ENCODE results near the gene MMP12. TPM values are rescaled to one million over a fixed set of nuclear protein-coding genes. Genes with fewer than 3 reads are reported as not detected.
"Not testable (repeated sequence)": the region's sequence is repeated elsewhere in the genome, so short reads cannot be mapped to it uniquely, and the experiment has no call there.

MMP12 gene
- total RNA-seq, 3 donors from 2014 or later, result 3.5 TPM; not detected in 2

DNA sequence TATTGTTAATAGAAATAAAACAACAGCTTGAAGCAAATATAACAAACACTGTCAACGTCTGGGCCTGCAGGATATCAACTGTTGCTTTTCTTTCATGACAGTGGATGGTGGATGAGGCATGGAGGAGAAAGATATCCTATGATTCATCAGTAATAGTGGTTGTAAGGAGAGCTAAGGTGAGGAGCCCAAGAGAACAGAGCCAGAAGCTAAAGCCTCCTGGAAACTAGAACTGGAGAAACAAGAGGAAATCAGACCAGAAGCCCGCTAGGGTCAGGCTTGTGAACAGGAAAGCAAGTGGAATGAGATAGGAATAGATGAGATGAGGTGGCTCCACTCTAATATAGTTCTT, 37.7 kb upstream of the MMP12 start:
- no peaks in the 10 kb centered on the region for H3K36me3 ChIP-seq
- no peaks in the 10 kb centered on the region for H3K27me3 ChIP-seq
- no peak for TF ChIP-seq POLR2AphosphoS5 (IDR thresholded peaks at IDR 0.05)
- TF ChIP-seq, protein P1, sequence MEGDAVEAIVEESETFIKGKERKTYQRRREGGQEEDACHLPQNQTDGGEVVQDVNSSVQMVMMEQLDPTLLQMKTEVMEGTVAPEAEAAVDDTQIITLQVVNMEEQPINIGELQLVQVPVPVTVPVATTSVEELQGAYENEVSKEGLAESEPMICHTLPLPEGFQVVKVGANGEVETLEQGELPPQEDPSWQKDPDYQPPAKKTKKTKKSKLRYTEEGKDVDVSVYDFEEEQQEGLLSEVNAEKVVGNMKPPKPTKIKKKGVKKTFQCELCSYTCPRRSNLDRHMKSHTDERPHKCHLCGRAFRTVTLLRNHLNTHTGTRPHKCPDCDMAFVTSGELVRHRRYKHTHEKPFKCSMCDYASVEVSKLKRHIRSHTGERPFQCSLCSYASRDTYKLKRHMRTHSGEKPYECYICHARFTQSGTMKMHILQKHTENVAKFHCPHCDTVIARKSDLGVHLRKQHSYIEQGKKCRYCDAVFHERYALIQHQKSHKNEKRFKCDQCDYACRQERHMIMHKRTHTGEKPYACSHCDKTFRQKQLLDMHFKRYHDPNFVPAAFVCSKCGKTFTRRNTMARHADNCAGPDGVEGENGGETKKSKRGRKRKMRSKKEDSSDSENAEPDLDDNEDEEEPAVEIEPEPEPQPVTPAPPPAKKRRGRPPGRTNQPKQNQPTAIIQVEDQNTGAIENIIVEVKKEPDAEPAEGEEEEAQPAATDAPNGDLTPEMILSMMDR (IDR thresholded peaks at IDR 0.05), result no peak
- no peak for TF ChIP-seq POLR2A (IDR thresholded peaks at IDR 0.05)
- H3K4me3 ChIP-seq, result no peak overlapping the region
- no peak for DNase-seq (ENCODE audit: low spot score in 2 of 2)
- H3K27ac ChIP-seq, result no peak overlapping the region
- H3K4me1 ChIP-seq, result no peaks in the 10 kb centered on the region
- H3K9me3 ChIP-seq, result no peaks in the 10 kb centered on the region
- intact Hi-C loops (cut with DNase I; ENCODE audit: low total_unique reads), result no loop called here

- H3K4me3 ChIP-seq, result no peak overlapping the region
- peak overlapping the region in 1 of 2 donors; percentile 25 for H3K27ac ChIP-seq
- H3K9me3 ChIP-seq, result no peaks in the 10 kb centered on the region
- H3K27me3 ChIP-seq, result no peaks in the 10 kb centered on the region
- TF ChIP-seq, protein P1 (IDR thresholded peaks at IDR 0.05), result no peak
- TF ChIP-seq POLR2AphosphoS5 (IDR thresholded peaks at IDR 0.05), result no peak
- no peak for TF ChIP-seq POLR2A (IDR thresholded peaks at IDR 0.05)
- no peaks in the 10 kb centered on the region for H3K36me3 ChIP-seq
- DNase-seq (ENCODE audit: low spot score in 2 of 2), result no peak
- intact Hi-C loops (cut with DNase I; ENCODE audit: low total_unique reads), result no loop called here
- H3K4me1 ChIP-seq, result no peaks in the 10 kb centered on the region
Measured at GRCh38 chr11:102911758-102912481, 37.1 kb upstream of the MMP12 start.

DNA sequence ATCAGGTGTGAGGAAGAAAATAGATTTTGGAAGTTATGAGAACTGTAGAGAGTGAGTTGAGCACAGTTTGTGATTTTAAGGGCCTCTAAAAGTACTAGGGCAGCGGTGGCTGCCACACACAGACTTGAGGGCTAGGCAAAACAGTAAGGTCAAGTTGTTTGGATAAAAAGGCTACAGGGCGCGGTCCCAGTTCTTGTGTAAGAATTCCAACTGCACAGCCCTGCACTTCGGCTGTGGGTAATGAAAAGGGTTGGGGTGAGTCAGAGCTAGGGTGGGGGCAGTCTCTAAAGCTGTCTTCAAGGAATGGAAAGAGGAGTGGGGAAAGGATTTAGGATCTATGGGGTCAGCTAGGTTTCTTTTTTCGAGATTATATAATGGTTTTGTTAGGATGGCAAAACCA, 31.1 kb upstream of the MMP12 start:
- H3K4me3 ChIP-seq; H3K9me3 ChIP-seq; H3K27ac ChIP-seq; H3K36me3 ChIP-seq; DNase-seq (ENCODE audit: low spot score in 2 of 2); H3K4me1 ChIP-seq; intact Hi-C loops (cut with DNase I; ENCODE audit: low total_unique reads); H3K27me3 ChIP-seq: not testable (repeated sequence)

DNA sequence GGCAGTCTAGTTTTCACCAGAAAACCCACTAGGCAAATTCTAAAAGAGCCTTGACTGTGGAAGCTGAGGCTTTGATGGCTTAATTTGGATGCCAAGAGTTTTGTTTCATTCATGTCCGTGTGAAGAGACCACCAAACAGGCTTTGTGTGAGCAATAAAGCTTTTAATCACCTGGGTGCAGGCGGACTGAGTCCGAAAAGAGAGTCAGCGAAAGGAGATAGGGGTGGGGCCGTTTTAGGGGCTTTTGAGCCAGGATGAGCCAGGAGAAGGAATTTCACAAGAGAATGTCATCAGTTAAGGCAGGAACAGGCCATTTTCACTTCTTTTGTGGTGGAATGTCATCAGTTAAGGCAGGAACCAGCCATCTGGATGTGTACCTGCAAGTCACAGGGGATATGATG, 29.1 kb upstream of the MMP12 start:
- DNase-seq (ENCODE audit: low spot score in 2 of 2); H3K4me1 ChIP-seq; H3K4me3 ChIP-seq; H3K9me3 ChIP-seq; H3K36me3 ChIP-seq; H3K27me3 ChIP-seq; intact Hi-C loops (cut with DNase I; ENCODE audit: low total_unique reads): not testable (repeated sequence)
- peak overlapping the region in 1 of 2 donors; percentile 43 for H3K27ac ChIP-seq

GRCh38 chr11:102900346-102900745, 25.6 kb upstream of the MMP12 start:
- Histone ChIP-seq H3K27ac (no peak overlapping the region), H3K4me3 (no peak overlapping the region), H3K27me3 (no peaks in the 10 kb centered on the region), H3K9me3 (no peaks in the 10 kb centered on the region), H3K4me1 (no peaks in the 10 kb centered on the region), H3K36me3 (no peaks in the 10 kb centered on the region)
- DNase-seq (ENCODE audit: low spot score in 2 of 2), result no peak
- intact Hi-C loops (cut with DNase I; ENCODE audit: low total_unique reads), result no loop called here
- TF ChIP-seq, protein P1 (IDR thresholded peaks at IDR 0.05), result no peak
- TF ChIP-seq POLR2AphosphoS5 (IDR thresholded peaks at IDR 0.05) (no peak), POLR2A (IDR thresholded peaks at IDR 0.05) (no peak)

GRCh38 chr11:102891736-102892135, 17.0 kb upstream of the MMP12 start:
- no peaks in the 10 kb centered on the region for H3K4me1 ChIP-seq
- no peaks in the 10 kb centered on the region for H3K27me3 ChIP-seq
- no peaks in the 10 kb centered on the region for H3K9me3 ChIP-seq
- no peak overlapping the region for H3K27ac ChIP-seq
- no peak overlapping the region for H3K4me3 ChIP-seq
- no peaks in the 10 kb centered on the region for H3K36me3 ChIP-seq
- DNase-seq (ENCODE audit: low spot score in 2 of 2), result no peak
- TF ChIP-seq, protein P1 (IDR thresholded peaks at IDR 0.05), result no peak
- TF ChIP-seq POLR2AphosphoS5 (IDR thresholded peaks at IDR 0.05) (no peak), POLR2A (IDR thresholded peaks at IDR 0.05) (no peak)
- intact Hi-C loops (cut with DNase I; ENCODE audit: low total_unique reads), result no loop called here

Data from breast epithelium (tissue), 4 donors.